HepG2 (cell line): ENCODE measurements around the gene CDC34. TPM values are rescaled to one million over a fixed set of nuclear protein-coding genes. Genes with fewer than 3 reads are reported as not detected.

ENCODE experiments used
- ADNP ChIP-seq: sonication (generic); formaldehyde crosslinking; IDR thresholded peaks from 2 replicates; pipeline ENCODE4 v1.4.0; 2020; ENCODE audit warnings: missing genetic modification reagents
- BORCS8-MEF2B ChIP-seq: sonication (generic); formaldehyde crosslinking; IDR thresholded peaks from 2 replicates; pipeline ENCODE4 v1.8.0; 2022; ENCODE audit warnings: mild to moderate bottlenecking, missing genetic modification reagents
- DMAP1 ChIP-seq: IDR thresholded peaks from 2 replicates; pipeline ENCODE4 v1.6.1; 2016
- FOXA3 ChIP-seq: IDR thresholded peaks from 2 replicates; pipeline ENCODE4 v1.6.1; 2016; ENCODE audit warnings: missing genetic modification reagents, missing compliant biosample characterization
- GMEB1 ChIP-seq: sonication (generic); formaldehyde crosslinking; IDR thresholded peaks from 2 replicates; pipeline ENCODE4 v1.5.1; 2020; ENCODE audit warnings: missing genetic modification reagents, mild to moderate bottlenecking, borderline replicate concordance
- HNRNPK ChIP-seq: fragments of 200-400 bp; formaldehyde crosslinking; IDR thresholded peaks from 2 replicates; pipeline ENCODE4 v1.6.1; 2018; ENCODE audit warnings: low read length, low read depth, moderate library complexity, mild to moderate bottlenecking; ENCODE audit not compliant: poor library complexity, severe bottlenecking
- PTBP1 ChIP-seq: fragments of 200-400 bp; formaldehyde crosslinking; IDR thresholded peaks from 2 replicates; pipeline ENCODE4 v1.6.1; 2018; ENCODE audit warnings: low read length, low read depth; ENCODE audit not compliant: poor library complexity, severe bottlenecking
- SPEN ChIP-seq: sonication (generic); formaldehyde crosslinking; IDR thresholded peaks from 2 replicates; pipeline ENCODE4 v1.5.1; 2020; ENCODE audit warnings: low read depth, mild to moderate bottlenecking, missing genetic modification reagents
- TEAD2 ChIP-seq: sonication (generic); formaldehyde crosslinking; IDR thresholded peaks from 2 replicates; pipeline ENCODE4 v1.9.0; 2021; ENCODE audit warnings: missing genetic modification reagents
- TEAD3 ChIP-seq: optimal IDR thresholded peaks from 2 replicates; pipeline ENCODE3; 2016; ENCODE audit warnings: borderline replicate concordance
- THAP9 ChIP-seq: sonication (generic); formaldehyde crosslinking; IDR thresholded peaks from 2 replicates; pipeline ENCODE4; 2020; ENCODE audit warnings: missing genetic modification reagents, mild to moderate bottlenecking, borderline replicate concordance
- ZBTB10 ChIP-seq: sonication (generic); formaldehyde crosslinking; IDR thresholded peaks from 2 replicates; pipeline ENCODE4 v1.4.0; 2020; ENCODE audit warnings: missing genetic modification reagents, borderline replicate concordance
- ZFAT ChIP-seq: sonication (generic); formaldehyde crosslinking; conservative IDR thresholded peaks from 2 replicates; pipeline ENCODE4 v1.8.1; 2023; ENCODE audit warnings: missing genetic modification reagents, inconsistent platforms
- ZFP90 ChIP-seq: sonication (generic); formaldehyde crosslinking; IDR thresholded peaks from 2 replicates; pipeline ENCODE4 v1.8.0; 2022; ENCODE audit warnings: missing genetic modification reagents, mild to moderate bottlenecking, inconsistent platforms, borderline replicate concordance
- ZNF777 ChIP-seq: sonication (generic); formaldehyde crosslinking; IDR thresholded peaks from 2 replicates; pipeline ENCODE4 v1.4.0; 2020; ENCODE audit warnings: missing genetic modification reagents
- polyA plus RNA-seq, 8 experiments: library from polyadenylated mRNA; depleted of rRNA in 3 of 8; stranded (reverse) in 7 of 8; unstranded in 1 of 8; fragments of >200 nt; fragmentation: Illumina TruSeq in 4 of 8; extraction: Trizol in 4 of 8; gene quantifications; 2 replicates each; pipeline versions ENCODE4 v1.2.1 to v1.2.3, GENCODE V29; 2011 to 2016; ENCODE audit warnings: low read depth in 4 of 8, missing spikeins in 1 of 8, mixed read lengths in 1 of 8; ENCODE audit not compliant: insufficient read depth in 1 of 8
- total RNA-seq, 5 experiments: library from RNA; depleted of rRNA; stranded (reverse); fragments of >200 nt; fragmentation: Illumina TruSeq; extraction: Trizol; gene quantifications; 2 replicates each; pipeline ENCODE4 v1.2.3, GENCODE V29; 2016; ENCODE audit warnings: low read depth in 1 of 5
- TF ChIP-seq, protein P1 (sequence below): sonication (generic); formaldehyde crosslinking; IDR thresholded peaks from 2 replicates; pipeline ENCODE4 v1.5.0; 2020; ENCODE audit warnings: mild to moderate bottlenecking, missing genetic modification reagents
- TF ChIP-seq, protein P2 (sequence below): sonication (generic); formaldehyde crosslinking; IDR thresholded peaks from 2 replicates; pipeline ENCODE4 v1.4.0; 2020; ENCODE audit warnings: missing genetic modification reagents

The CDC34 gene
- total and polyA plus RNA-seq, 2 of the 13 experiments (the other 11 are each of a cell fraction or from before 2014, with no cell fraction given) = 138 to 150 TPM

GRCh38 chr19:524062-524674 is 7.4 kb upstream of the CDC34 start (continued):
- TF ChIP-seq TEAD2 (CRISPR knock-in tag) (no peak), SPEN (peak; percentile 87), HNRNPK (no peak), ADNP (CRISPR knock-in tag) (no peak), THAP9 (peak; percentile 58; the same call in 1 of the 2 replicates), ZFAT (no peak), TEAD3 (CRISPR knock-in tag) (no peak), ZBTB10 (peak; percentile 77; the same call in 1 of the 2 replicates), DMAP1 (CRISPR knock-in tag) (peak; percentile 51), PTBP1 (no peak), ZFP90 (peak; percentile 68; the same call in 1 of the 2 replicates), GMEB1 (CRISPR knock-in tag) (peak; percentile 65; the same call in 1 of the 2 replicates), ZNF777 (CRISPR knock-in tag) (0 out of 2 replicates have a peak, but pooled peaks have one; percentile 19), BORCS8-MEF2B (CRISPR knock-in tag) (peak; percentile 34; the same call in 1 of the 2 replicates), FOXA3 (0 out of 2 replicates have a peak, but pooled peaks have one; percentile 27)
- TF ChIP-seq, protein P1, sequence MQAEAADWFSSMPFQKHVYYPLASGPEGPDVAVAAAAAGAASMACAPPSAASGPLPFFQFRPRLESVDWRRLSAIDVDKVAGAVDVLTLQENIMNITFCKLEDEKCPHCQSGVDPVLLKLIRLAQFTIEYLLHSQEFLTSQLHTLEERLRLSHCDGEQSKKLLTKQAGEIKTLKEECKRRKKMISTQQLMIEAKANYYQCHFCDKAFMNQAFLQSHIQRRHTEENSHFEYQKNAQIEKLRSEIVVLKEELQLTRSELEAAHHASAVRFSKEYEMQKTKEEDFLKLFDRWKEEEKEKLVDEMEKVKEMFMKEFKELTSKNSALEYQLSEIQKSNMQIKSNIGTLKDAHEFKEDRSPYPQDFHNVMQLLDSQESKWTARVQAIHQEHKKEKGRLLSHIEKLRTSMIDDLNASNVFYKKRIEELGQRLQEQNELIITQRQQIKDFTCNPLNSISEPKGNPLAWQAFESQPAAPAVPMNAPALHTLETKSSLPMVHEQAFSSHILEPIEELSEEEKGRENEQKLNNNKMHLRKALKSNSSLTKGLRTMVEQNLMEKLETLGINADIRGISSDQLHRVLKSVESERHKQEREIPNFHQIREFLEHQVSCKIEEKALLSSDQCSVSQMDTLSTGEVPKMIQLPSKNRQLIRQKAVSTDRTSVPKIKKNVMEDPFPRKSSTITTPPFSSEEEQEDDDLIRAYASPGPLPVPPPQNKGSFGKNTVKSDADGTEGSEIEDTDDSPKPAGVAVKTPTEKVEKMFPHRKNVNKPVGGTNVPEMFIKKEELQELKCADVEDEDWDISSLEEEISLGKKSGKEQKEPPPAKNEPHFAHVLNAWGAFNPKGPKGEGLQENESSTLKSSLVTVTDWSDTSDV (CRISPR knock-in tag) = no peak
- TF ChIP-seq, protein P2, sequence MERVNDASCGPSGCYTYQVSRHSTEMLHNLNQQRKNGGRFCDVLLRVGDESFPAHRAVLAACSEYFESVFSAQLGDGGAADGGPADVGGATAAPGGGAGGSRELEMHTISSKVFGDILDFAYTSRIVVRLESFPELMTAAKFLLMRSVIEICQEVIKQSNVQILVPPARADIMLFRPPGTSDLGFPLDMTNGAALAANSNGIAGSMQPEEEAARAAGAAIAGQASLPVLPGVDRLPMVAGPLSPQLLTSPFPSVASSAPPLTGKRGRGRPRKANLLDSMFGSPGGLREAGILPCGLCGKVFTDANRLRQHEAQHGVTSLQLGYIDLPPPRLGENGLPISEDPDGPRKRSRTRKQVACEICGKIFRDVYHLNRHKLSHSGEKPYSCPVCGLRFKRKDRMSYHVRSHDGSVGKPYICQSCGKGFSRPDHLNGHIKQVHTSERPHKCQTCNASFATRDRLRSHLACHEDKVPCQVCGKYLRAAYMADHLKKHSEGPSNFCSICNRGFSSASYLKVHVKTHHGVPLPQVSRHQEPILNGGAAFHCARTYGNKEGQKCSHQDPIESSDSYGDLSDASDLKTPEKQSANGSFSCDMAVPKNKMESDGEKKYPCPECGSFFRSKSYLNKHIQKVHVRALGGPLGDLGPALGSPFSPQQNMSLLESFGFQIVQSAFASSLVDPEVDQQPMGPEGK = peak; percentile 86
